ENCODE results near the gene NCCRP1. TPM values are rescaled to one million over a fixed set of nuclear protein-coding genes. Genes with fewer than 3 reads are reported as not detected.

Gene NCCRP1
- total and polyA plus RNA-seq, 2 donors (not counting 1 experiment from before 2014, with no cell fraction given), result not detected

GRCh38 chr19:39174558-39175544 lies 21.9 kb upstream of the NCCRP1 start:
- no peak for TF ChIP-seq CTCF (conservative IDR thresholded peaks at IDR 0.05 in 1 of 2, IDR thresholded peaks at IDR 0.05 in 1 of 2; ENCODE audit: low read depth in 1 of 2, low read length in 2 of 2)
- no peak for TF ChIP-seq EZH2 (IDR thresholded peaks at IDR 0.05; ENCODE audit: low read length, missing control alignments)

GRCh38 chr19:39175564-39175963 lies 21.2 kb upstream of the NCCRP1 start:
- H3K9me3 ChIP-seq (ENCODE audit: control insufficient read depth, insufficient read depth, low read depth, low read length), result no peaks in the 10 kb centered on the region
- no peak for TF ChIP-seq CTCF (conservative IDR thresholded peaks at IDR 0.05 in 1 of 2, IDR thresholded peaks at IDR 0.05 in 1 of 2; ENCODE audit: low read depth in 1 of 2, low read length in 2 of 2)
- no peak for TF ChIP-seq EZH2 (IDR thresholded peaks at IDR 0.05; ENCODE audit: low read length, missing control alignments)
- no peak overlapping the region for H3K4me3 ChIP-seq (replicated peaks in 1 of 4; ENCODE audit: control extremely low read depth in 1 of 4, insufficient read depth in 1 of 4, low read depth in 3 of 4, low read length in 4 of 4)
- H3K27ac ChIP-seq (ENCODE audit: insufficient read depth, low read length), result no peak overlapping the region
- no peaks in the 10 kb centered on the region for H3K27me3 ChIP-seq (ENCODE audit: control insufficient read depth, insufficient read depth, low read length)
- H3K9ac ChIP-seq (ENCODE audit: insufficient read depth, low read length), result no peak overlapping the region
- no peaks in the 10 kb centered on the region for H3K4me1 ChIP-seq (ENCODE audit: control insufficient read depth, extremely low read depth, insufficient read depth, low read length)
- H4K20me1 ChIP-seq (ENCODE audit: control insufficient read depth, extremely low read depth, insufficient read depth, low read length), result no peaks in the 10 kb centered on the region
- H3K4me2 ChIP-seq (ENCODE audit: extremely low read depth, insufficient read depth, low read length), result no peak overlapping the region
- no peak for DNase-seq (ENCODE audit: low read depth in 2 of 2)
- H3K79me2 ChIP-seq (ENCODE audit: control insufficient read depth, insufficient read depth, low read length), result no peaks in the 10 kb centered on the region
- no peak overlapping the region for H2AFZ ChIP-seq (ENCODE audit: low read length)
- H3K36me3 ChIP-seq (ENCODE audit: control insufficient read depth, insufficient read depth, low read length), result peaks cover 8% of the 10 kb centered on the region

More at GRCh38 chr19:39174558-39175544, 21.9 kb upstream of the NCCRP1 start:
- Histone ChIP-seq H3K4me3 (replicated peaks in 1 of 4; ENCODE audit: control extremely low read depth in 1 of 4, insufficient read depth in 1 of 4, low read depth in 3 of 4, low read length in 4 of 4) (no peak overlapping the region), H3K27ac (ENCODE audit: insufficient read depth, low read length) (no peak overlapping the region), H3K27me3 (ENCODE audit: control insufficient read depth, insufficient read depth, low read length) (no peaks in the 10 kb centered on the region), H3K9ac (ENCODE audit: insufficient read depth, low read length) (no peak overlapping the region), H4K20me1 (ENCODE audit: control insufficient read depth, extremely low read depth, insufficient read depth, low read length) (no peaks in the 10 kb centered on the region), H2AFZ (ENCODE audit: low read length) (no peak overlapping the region), H3K4me1 (ENCODE audit: control insufficient read depth, extremely low read depth, insufficient read depth, low read length) (no peaks in the 10 kb centered on the region), H3K79me2 (ENCODE audit: control insufficient read depth, insufficient read depth, low read length) (no peaks in the 10 kb centered on the region), H3K9me3 (ENCODE audit: control insufficient read depth, insufficient read depth, low read depth, low read length) (no peaks in the 10 kb centered on the region), H3K36me3 (ENCODE audit: control insufficient read depth, insufficient read depth, low read length) (peaks cover 8% of the 10 kb centered on the region), H3K4me2 (ENCODE audit: extremely low read depth, insufficient read depth, low read length) (no peak overlapping the region)
- DNase-seq (ENCODE audit: low read depth in 2 of 2), result no peak

GRCh38 chr19:39177110-39177699 lies 19.6 kb upstream of the NCCRP1 start:
- no peak overlapping the region for H3K9ac ChIP-seq (ENCODE audit: insufficient read depth, low read length)
- no peaks in the 10 kb centered on the region for H4K20me1 ChIP-seq (ENCODE audit: control insufficient read depth, extremely low read depth, insufficient read depth, low read length)
- DNase-seq (ENCODE audit: low read depth in 2 of 2), result no peak
- H3K4me1 ChIP-seq (ENCODE audit: control insufficient read depth, extremely low read depth, insufficient read depth, low read length), result no peaks in the 10 kb centered on the region
- TF ChIP-seq CTCF (conservative IDR thresholded peaks at IDR 0.05 in 1 of 2, IDR thresholded peaks at IDR 0.05 in 1 of 2; ENCODE audit: low read depth in 1 of 2, low read length in 2 of 2) (no peak), EZH2 (IDR thresholded peaks at IDR 0.05; ENCODE audit: low read length, missing control alignments) (no peak)
- H3K9me3 ChIP-seq (ENCODE audit: control insufficient read depth, insufficient read depth, low read depth, low read length), result no peaks in the 10 kb centered on the region
- no peak overlapping the region for H3K4me2 ChIP-seq (ENCODE audit: extremely low read depth, insufficient read depth, low read length)
- H3K36me3 ChIP-seq (ENCODE audit: control insufficient read depth, insufficient read depth, low read length), result peaks cover 10% of the 10 kb centered on the region
- H3K4me3 ChIP-seq (replicated peaks in 1 of 4; ENCODE audit: control extremely low read depth in 1 of 4, insufficient read depth in 1 of 4, low read depth in 3 of 4, low read length in 4 of 4), result no peak overlapping the region
- H3K27ac ChIP-seq (ENCODE audit: insufficient read depth, low read length), result no peak overlapping the region
- H3K27me3 ChIP-seq (ENCODE audit: control insufficient read depth, insufficient read depth, low read length), result no peaks in the 10 kb centered on the region
- H2AFZ ChIP-seq (ENCODE audit: low read length), result no peak overlapping the region
- no peaks in the 10 kb centered on the region for H3K79me2 ChIP-seq (ENCODE audit: control insufficient read depth, insufficient read depth, low read length)
